HFFc6 (cell line): ENCODE results near the gene C6orf120. TPM values are rescaled to one million over a fixed set of nuclear protein-coding genes. Genes with fewer than 3 reads are reported as not detected.

ENCODE experiments used
- DNase-seq: peaks from one replicate; pipeline ENCODE4 v3.0.0-alpha.2; 2018
- H3K27ac Mint-ChIP-seq: 2 replicates; pipeline ENCODE4 v1.8.0; 2020; ENCODE audit warnings: mild to moderate bottlenecking, mixed read lengths
- H3K27me3 Mint-ChIP-seq: 2 replicates; pipeline ENCODE4 v1.8.0; 2021; ENCODE audit warnings: mild to moderate bottlenecking, moderate library complexity, mixed read lengths; ENCODE audit not compliant: insufficient read depth
- H3K36me3 Mint-ChIP-seq: 2 replicates; pipeline ENCODE4 v1.8.0; 2021; ENCODE audit warnings: low read depth, mixed read lengths
- H3K4me1 Mint-ChIP-seq: 2 replicates; pipeline ENCODE4 v1.8.0; 2020; ENCODE audit warnings: low read depth, mixed read lengths
- H3K4me3 Mint-ChIP-seq: 2 replicates; pipeline ENCODE4 v1.8.0; 2020; ENCODE audit warnings: mild to moderate bottlenecking, moderate library complexity, mixed read lengths
- H3K9me3 Mint-ChIP-seq: 2 replicates; pipeline ENCODE4 v1.8.0; 2020; ENCODE audit warnings: mild to moderate bottlenecking, mixed read lengths
- long read RNA-seq: library from polyadenylated mRNA; unstranded; transcript quantifications from one replicate; pipeline ENCODE4 v2.0.0, GENCODE V29; 2019
- total RNA-seq, 6 experiments: library from RNA; stranded (reverse); fragmentation: NEBNext Ultra II Directional; extraction: Animal tissue kit (Norgen Biotek cat#: 25700); gene quantifications; 2 replicates in 1 of 6; 3 replicates in 5 of 6; pipeline ENCODE4 v1.2.3, GENCODE V29; 2021
- TF ChIP-seq, protein P1 (sequence below): fragments of 200-600 bp; sonication (generic); IDR thresholded peaks from 2 replicates; pipeline ENCODE4 v1.5.0; 2021; ENCODE audit warnings: antibody characterized with exemption, mild to moderate bottlenecking

The C6orf120 gene
- 10 to 100 TPM; 44.9 to 53.5 (median 48.7) TPM for total RNA-seq
- long read RNA-seq, transcript C6orf120-201 (1 exons, 2,667 nt) = major isoform, 85 of 86 reads
- long read RNA-seq, partial matches to known transcripts = 0 of 86 reads
- long read RNA-seq, other reads (novel, unspliced or antisense) = 1 of 86 reads

DNA sequence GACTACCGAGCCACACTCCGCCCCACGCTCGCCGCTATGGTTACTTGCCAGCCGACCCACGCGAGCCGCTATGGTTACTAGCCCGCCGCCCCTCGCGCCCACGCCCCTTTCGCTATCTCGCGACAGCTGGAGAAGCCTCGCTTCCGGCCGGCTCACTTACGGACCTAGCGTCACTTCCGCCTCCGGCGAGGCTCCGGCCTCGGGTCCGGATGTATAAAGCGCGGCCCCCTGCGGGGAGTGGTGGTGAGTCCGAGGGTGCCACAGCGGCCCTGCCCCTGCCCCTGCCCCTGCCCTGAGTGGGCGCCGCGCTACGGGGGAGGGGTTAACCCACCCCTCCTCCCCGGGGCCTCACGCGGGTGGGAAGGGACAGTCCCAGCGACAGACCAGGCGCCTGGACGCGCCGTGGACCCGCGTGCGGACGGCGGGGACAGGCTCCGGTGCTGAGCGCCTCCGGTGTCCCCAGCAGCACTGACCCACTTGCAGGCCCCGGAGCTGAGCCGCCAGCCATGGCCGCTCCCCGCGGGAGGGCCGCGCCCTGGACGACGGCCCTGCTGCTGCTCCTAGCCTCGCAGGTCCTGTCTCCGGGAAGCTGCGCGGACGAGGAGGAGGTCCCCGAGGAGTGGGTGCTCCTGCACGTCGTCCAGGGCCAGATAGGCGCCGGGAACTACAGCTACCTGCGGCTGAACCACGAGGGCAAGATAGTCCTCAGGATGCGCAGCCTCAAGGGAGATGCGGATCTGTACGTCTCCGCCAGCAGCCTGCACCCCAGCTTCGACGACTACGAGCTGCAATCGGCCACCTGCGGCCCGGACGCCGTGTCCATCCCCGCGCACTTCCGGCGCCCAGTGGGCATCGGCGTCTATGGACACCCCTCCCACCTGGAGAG is at the start of gene C6orf120, which contains the start of gene WDR27:
Gene C6orf120 (plus strand): TSS at position 173 of the 886 bp plus-strand sequence. CDS start 334 bp downstream, at position 507.
Gene WDR27 (minus strand): TSS at position 76 of the 886 bp plus-strand sequence. CDS start 13,024 bp downstream, outside the sequence.
- Mint-ChIP-seq H3K36me3 (peaks cover 15% of the 10 kb centered on the region), H3K4me1 (peaks cover 70% of the 10 kb centered on the region), H3K9me3 (no peaks in the 10 kb centered on the region), H3K4me3 (peak within 1 kb of the TSS; percentile 96), H3K27ac (peak within 1 kb of the TSS; percentile 90), H3K27me3 (no peaks in the 10 kb centered on the region)
- DNase-seq = peak; percentile 96
- TF ChIP-seq, protein P1, sequence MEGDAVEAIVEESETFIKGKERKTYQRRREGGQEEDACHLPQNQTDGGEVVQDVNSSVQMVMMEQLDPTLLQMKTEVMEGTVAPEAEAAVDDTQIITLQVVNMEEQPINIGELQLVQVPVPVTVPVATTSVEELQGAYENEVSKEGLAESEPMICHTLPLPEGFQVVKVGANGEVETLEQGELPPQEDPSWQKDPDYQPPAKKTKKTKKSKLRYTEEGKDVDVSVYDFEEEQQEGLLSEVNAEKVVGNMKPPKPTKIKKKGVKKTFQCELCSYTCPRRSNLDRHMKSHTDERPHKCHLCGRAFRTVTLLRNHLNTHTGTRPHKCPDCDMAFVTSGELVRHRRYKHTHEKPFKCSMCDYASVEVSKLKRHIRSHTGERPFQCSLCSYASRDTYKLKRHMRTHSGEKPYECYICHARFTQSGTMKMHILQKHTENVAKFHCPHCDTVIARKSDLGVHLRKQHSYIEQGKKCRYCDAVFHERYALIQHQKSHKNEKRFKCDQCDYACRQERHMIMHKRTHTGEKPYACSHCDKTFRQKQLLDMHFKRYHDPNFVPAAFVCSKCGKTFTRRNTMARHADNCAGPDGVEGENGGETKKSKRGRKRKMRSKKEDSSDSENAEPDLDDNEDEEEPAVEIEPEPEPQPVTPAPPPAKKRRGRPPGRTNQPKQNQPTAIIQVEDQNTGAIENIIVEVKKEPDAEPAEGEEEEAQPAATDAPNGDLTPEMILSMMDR = peak; percentile 20; the same call in 1 of the 2 replicates

DNA sequence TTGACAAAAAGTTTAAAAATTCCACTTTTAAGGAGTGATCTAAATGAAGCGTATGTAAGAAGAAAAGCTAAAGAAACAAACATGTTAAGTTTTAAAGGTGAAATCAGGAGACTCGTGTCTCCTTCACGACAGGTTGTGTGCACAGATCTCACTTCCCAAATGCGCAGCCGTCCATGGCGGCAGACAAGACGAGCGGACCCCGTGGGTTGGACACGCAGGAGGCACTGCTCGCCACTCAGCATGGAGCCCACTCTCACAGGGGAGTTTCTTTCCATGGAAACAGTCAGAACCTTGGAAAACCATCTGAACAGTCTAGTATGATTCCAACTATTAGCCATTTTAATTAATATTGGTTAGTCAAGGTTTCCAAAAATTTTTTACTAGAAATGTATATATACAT is 49.0 kb upstream of the C6orf120 start:
- Mint-ChIP-seq H3K9me3 (no peaks in the 10 kb centered on the region), H3K27me3 (no peaks in the 10 kb centered on the region; the same call in 1 of the 2 replicates), H3K36me3 (peaks cover 8% of the 10 kb centered on the region; the same call in 1 of the 2 replicates), H3K4me3 (no peak overlapping the region), H3K27ac (no peak overlapping the region), H3K4me1 (peaks cover 17% of the 10 kb centered on the region)
- TF ChIP-seq, protein P1 = no peak
- no peak for DNase-seq

DNA sequence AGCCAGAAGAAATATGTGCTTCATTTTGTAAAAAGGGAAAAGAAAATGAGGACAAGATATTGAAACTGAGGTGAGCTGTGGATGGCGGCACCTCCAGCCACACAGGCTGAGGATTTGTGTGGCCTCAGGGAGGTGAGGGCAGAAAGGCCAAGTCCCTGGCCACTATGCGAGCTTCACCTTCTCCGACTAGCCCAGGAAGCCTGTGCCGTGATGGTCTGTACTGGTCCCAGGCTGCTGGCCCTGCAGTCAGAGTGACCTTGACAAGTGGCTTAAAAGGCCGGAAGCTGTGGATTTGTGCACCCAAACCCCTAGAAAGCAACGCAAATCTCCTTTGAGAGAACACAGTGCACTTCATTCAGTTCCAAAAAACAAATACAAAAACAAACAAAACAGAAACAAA is 48.2 kb upstream of the C6orf120 start:
- H3K4me1 Mint-ChIP-seq = peaks cover 17% of the 10 kb centered on the region
- no peaks in the 10 kb centered on the region for H3K9me3 Mint-ChIP-seq
- H3K36me3 Mint-ChIP-seq = peaks cover 12% of the 10 kb centered on the region; the same call in 1 of the 2 replicates
- peak overlapping the region; percentile 91 for H3K4me3 Mint-ChIP-seq
- no peak for DNase-seq
- H3K27ac Mint-ChIP-seq = peak overlapping the region; percentile 83
- TF ChIP-seq, protein P1 = no peak
- H3K27me3 Mint-ChIP-seq = no peaks in the 10 kb centered on the region; the same call in 1 of the 2 replicates

DNA sequence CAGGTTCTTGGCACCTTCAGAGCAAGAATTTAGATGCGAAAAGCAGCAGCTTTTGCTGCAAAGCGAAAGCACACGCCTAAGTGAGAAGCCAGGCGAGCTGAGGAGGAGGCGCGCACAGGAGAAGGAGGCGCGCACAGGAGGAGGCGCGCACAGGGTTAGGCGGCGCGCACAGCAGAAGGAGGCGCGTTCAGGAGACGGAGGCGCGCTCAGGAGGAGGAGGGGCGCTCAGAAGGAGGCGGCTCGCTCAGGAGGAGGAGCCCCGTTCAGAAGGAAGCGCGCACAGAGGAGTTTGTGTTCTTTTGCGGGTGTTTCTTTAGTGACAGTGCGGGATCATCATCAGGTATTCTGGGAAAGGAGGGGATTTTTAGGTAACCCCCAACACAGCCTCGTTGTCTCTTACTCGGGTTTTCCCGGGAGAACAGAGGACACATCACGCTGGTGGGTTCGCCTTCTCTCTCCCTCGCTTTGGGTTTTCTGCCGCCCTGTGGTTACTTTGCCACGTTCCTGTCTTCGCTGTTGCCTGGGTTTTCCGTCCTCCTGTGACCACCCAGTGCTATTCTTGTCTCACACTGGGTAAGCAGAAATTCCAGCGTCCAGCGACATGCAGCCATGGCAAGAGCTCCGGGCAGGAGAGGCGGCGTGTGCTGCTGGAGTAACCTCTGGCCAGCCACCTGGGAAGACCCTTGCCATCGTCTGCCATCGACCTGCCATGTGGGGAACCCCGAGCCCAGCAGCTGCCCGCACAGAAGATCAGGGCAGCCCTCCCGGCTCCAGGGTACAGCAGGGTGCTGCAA is 47.1 kb upstream of the C6orf120 start:
- no peaks in the 10 kb centered on the region; the same call in 1 of the 2 replicates for H3K27me3 Mint-ChIP-seq
- H3K27ac Mint-ChIP-seq = peak overlapping the region; percentile 83
- DNase-seq = peak; percentile 51
- H3K4me1 Mint-ChIP-seq = peaks cover 17% of the 10 kb centered on the region
- peaks cover 21% of the 10 kb centered on the region; the same call in 1 of the 2 replicates for H3K36me3 Mint-ChIP-seq
- TF ChIP-seq, protein P1 = peak; percentile 34; the same call in 1 of the 2 replicates
- peak overlapping the region; percentile 91 for H3K4me3 Mint-ChIP-seq
- no peaks in the 10 kb centered on the region for H3K9me3 Mint-ChIP-seq
